ENCODE data around the gene ASTN2.

The ASTN2 gene

GRCh38 chr9:116493183-116493860 is 921.5 kb downstream of the ASTN2 start:
- Histone ChIP-seq H3K9ac (ENCODE audit: low read length) (no peak overlapping the region), H3K4me3 (ENCODE audit: low read depth in 1 of 2, low read length in 2 of 2) (no peak overlapping the region), H3K27me3 (ENCODE audit: control insufficient read depth in 1 of 2, insufficient read depth in 2 of 2, low read length in 2 of 2) (no peaks in the 10 kb centered on the region), H3K27ac (ENCODE audit: low read depth, low read length) (no peak overlapping the region), H3K9me3 (ENCODE audit: low read length) (no peaks in the 10 kb centered on the region), H3K4me1 (ENCODE audit: insufficient read depth, low read length) (no peaks in the 10 kb centered on the region), H3K36me3 (ENCODE audit: insufficient read depth, low read length) (no peaks in the 10 kb centered on the region)

GRCh38 chr9:116491659-116492058 is 923.2 kb downstream of the ASTN2 start:
- no peaks in the 10 kb centered on the region for H3K27me3 ChIP-seq (ENCODE audit: control insufficient read depth in 1 of 2, insufficient read depth in 2 of 2, low read length in 2 of 2)
- H3K9me3 ChIP-seq (ENCODE audit: low read length), result no peaks in the 10 kb centered on the region
- H3K27ac ChIP-seq (ENCODE audit: low read depth, low read length), result no peak overlapping the region
- H3K4me3 ChIP-seq (ENCODE audit: low read depth in 1 of 2, low read length in 2 of 2), result no peak overlapping the region
- H3K9ac ChIP-seq (ENCODE audit: low read length), result no peak overlapping the region
- H3K4me1 ChIP-seq (ENCODE audit: insufficient read depth, low read length), result no peaks in the 10 kb centered on the region
- no peaks in the 10 kb centered on the region for H3K36me3 ChIP-seq (ENCODE audit: insufficient read depth, low read length)

DNA sequence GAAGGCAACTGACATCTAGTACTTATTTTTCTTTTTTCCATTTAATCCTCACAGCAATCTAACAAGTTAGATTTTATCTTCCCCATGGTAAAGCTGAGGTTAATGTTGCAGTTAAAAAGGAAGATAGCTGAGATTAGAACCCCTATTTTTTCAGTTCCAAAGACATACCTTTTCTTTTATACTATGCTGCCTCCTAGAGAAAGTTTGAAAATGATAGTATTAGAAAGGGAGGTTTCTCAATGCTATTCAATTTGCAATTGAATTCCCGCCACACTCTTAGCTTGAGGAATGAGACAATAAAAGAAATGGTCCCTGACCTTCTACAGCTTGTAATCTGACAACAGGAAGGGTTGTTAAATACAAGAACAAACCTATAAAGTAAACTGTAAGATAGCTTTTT is 923.6 kb downstream of the ASTN2 start:
- Histone ChIP-seq H3K9me3 (ENCODE audit: low read length) (no peaks in the 10 kb centered on the region), H3K4me3 (ENCODE audit: low read depth in 1 of 2, low read length in 2 of 2) (no peak overlapping the region), H3K27me3 (ENCODE audit: control insufficient read depth in 1 of 2, insufficient read depth in 2 of 2, low read length in 2 of 2) (no peaks in the 10 kb centered on the region), H3K36me3 (ENCODE audit: insufficient read depth, low read length) (no peaks in the 10 kb centered on the region), H3K4me1 (ENCODE audit: insufficient read depth, low read length) (no peaks in the 10 kb centered on the region), H3K27ac (ENCODE audit: low read depth, low read length) (no peak overlapping the region), H3K9ac (ENCODE audit: low read length) (no peak overlapping the region)

GRCh38 chr9:116490321-116490720 is 924.5 kb downstream of the ASTN2 start:
- Histone ChIP-seq H3K36me3 (ENCODE audit: insufficient read depth, low read length) (peaks cover 4% of the 10 kb centered on the region), H3K4me3 (ENCODE audit: low read depth in 1 of 2, low read length in 2 of 2) (no peak overlapping the region), H3K9me3 (ENCODE audit: low read length) (no peaks in the 10 kb centered on the region), H3K27me3 (ENCODE audit: control insufficient read depth in 1 of 2, insufficient read depth in 2 of 2, low read length in 2 of 2) (no peaks in the 10 kb centered on the region), H3K9ac (ENCODE audit: low read length) (no peak overlapping the region), H3K27ac (ENCODE audit: low read depth, low read length) (no peak overlapping the region), H3K4me1 (ENCODE audit: insufficient read depth, low read length) (no peaks in the 10 kb centered on the region)

DNA sequence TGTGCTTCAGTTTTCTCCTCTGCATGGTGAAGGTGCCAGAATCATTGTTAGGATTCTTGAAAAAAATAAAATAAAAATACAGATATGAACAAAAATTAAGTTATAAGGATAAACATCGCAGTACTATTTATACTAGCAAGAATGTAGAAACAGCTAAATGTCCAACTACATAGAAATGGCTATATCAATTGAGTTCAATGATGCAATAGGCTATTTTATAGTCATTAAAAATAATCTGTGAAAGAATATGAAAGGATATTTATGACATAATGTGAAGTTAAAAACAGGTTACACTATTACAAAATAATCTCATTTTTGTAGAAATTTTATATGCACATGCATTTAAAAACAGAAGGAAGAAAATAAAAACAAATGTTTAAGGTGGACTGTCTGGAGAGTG is 926.5 kb downstream of the ASTN2 start:
- Histone ChIP-seq H3K9me3 (ENCODE audit: low read length) (no peaks in the 10 kb centered on the region), H3K4me1 (ENCODE audit: insufficient read depth, low read length) (no peaks in the 10 kb centered on the region), H3K27ac (ENCODE audit: low read depth, low read length) (no peak overlapping the region), H3K27me3 (ENCODE audit: control insufficient read depth in 1 of 2, insufficient read depth in 2 of 2, low read length in 2 of 2) (no peaks in the 10 kb centered on the region), H3K9ac (ENCODE audit: low read length) (no peak overlapping the region), H3K4me3 (ENCODE audit: low read depth in 1 of 2, low read length in 2 of 2) (no peak overlapping the region), H3K36me3 (ENCODE audit: insufficient read depth, low read length) (peaks cover 4% of the 10 kb centered on the region)

GRCh38 chr9:116484492-116485061 is 930.3 kb downstream of the ASTN2 start:
- peaks cover 4% of the 10 kb centered on the region for H3K36me3 ChIP-seq (ENCODE audit: insufficient read depth, low read length)
- H3K27ac ChIP-seq (ENCODE audit: low read depth, low read length), result no peak overlapping the region
- H3K4me3 ChIP-seq (ENCODE audit: low read depth in 1 of 2, low read length in 2 of 2), result no peak overlapping the region
- H3K9me3 ChIP-seq (ENCODE audit: low read length), result no peaks in the 10 kb centered on the region
- H3K4me1 ChIP-seq (ENCODE audit: insufficient read depth, low read length), result no peaks in the 10 kb centered on the region
- H3K9ac ChIP-seq (ENCODE audit: low read length), result no peak overlapping the region
- no peaks in the 10 kb centered on the region for H3K27me3 ChIP-seq (ENCODE audit: control insufficient read depth in 1 of 2, insufficient read depth in 2 of 2, low read length in 2 of 2)

DNA sequence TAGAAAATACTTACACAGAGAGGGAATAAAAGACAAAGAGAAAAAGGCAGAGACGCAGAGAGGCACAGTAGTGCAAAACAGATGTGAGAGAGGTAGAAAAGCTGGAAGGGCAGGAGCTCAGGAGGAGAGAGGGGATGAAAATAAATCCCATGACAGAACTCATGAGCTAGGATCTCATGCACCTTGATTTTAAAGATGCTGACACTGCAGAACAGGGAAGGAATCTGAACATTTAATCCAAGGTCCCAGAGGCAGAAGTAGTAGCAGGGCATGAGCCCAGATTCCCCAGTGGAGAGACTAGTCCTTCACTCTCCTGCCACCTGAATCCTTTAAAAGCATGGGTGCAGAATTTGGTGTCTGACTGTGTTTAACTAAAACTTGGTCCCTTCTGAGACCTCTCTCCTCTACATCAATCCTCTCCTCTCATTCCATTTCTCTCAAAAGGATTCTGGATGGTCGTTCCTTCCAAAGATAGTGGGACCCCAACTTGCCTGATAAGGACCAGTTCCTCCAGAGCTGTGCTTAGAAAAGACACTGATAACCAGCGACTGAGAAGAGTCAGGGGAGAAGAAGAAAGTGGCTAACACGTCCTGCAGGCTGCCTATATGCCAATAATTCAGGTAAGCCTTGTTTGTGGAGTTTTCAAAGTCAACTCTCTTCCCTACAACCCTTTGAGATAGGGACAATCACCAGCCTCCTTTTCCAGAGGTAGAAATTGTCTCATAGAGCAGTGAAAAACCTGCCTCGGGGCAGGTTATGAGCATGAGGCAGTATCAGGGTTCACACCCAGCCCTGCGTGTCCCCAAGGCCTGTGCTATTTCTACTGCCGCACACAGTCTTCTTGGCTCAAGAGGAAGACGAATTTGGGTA is 931.0 kb downstream of the ASTN2 start:
- Histone ChIP-seq H3K27ac (ENCODE audit: low read depth, low read length) (no peak overlapping the region), H3K4me1 (ENCODE audit: insufficient read depth, low read length) (no peaks in the 10 kb centered on the region), H3K9me3 (ENCODE audit: low read length) (no peaks in the 10 kb centered on the region), H3K4me3 (ENCODE audit: low read depth in 1 of 2, low read length in 2 of 2) (no peak overlapping the region), H3K9ac (ENCODE audit: low read length) (no peak overlapping the region), H3K27me3 (ENCODE audit: control insufficient read depth in 1 of 2, insufficient read depth in 2 of 2, low read length in 2 of 2) (no peaks in the 10 kb centered on the region), H3K36me3 (ENCODE audit: insufficient read depth, low read length) (peaks cover 4% of the 10 kb centered on the region)

DNA sequence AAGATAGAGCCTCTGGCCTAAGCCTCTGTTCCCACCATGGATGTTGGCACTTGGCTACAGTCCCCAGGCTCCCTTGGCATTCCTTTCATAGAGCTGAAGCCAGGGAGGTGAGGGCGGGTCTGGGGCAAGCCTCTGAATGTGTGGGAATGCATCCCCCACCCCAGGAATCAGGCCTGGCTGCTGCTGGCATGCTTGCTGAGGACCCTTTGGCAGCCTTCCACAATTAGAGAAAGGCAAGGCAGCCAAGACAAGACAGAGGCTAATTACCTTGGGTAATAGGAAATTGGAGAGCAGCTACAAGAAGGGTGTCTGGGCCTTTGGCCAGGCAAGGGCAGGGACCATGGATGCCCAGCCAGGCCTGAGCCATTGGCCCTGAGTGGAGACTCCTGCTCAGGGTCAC is 932.1 kb downstream of the ASTN2 start:
- Histone ChIP-seq H3K9me3 (ENCODE audit: low read length) (no peaks in the 10 kb centered on the region), H3K27ac (ENCODE audit: low read depth, low read length) (no peak overlapping the region), H3K4me1 (ENCODE audit: insufficient read depth, low read length) (no peaks in the 10 kb centered on the region), H3K9ac (ENCODE audit: low read length) (no peak overlapping the region), H3K27me3 (ENCODE audit: control insufficient read depth in 1 of 2, insufficient read depth in 2 of 2, low read length in 2 of 2) (no peaks in the 10 kb centered on the region), H3K4me3 (ENCODE audit: low read depth in 1 of 2, low read length in 2 of 2) (no peak overlapping the region), H3K36me3 (ENCODE audit: insufficient read depth, low read length) (peaks cover 4% of the 10 kb centered on the region)

GRCh38 chr9:116480700-116481099 is 934.2 kb downstream of the ASTN2 start:
- no peak overlapping the region for H3K4me3 ChIP-seq (ENCODE audit: low read depth in 1 of 2, low read length in 2 of 2)
- H3K27me3 ChIP-seq (ENCODE audit: control insufficient read depth in 1 of 2, insufficient read depth in 2 of 2, low read length in 2 of 2), result no peaks in the 10 kb centered on the region
- H3K36me3 ChIP-seq (ENCODE audit: insufficient read depth, low read length), result peaks cover 1% of the 10 kb centered on the region
- H3K9me3 ChIP-seq (ENCODE audit: low read length), result no peaks in the 10 kb centered on the region
- no peak overlapping the region for H3K9ac ChIP-seq (ENCODE audit: low read length)
- peaks cover 6% of the 10 kb centered on the region for H3K4me1 ChIP-seq (ENCODE audit: insufficient read depth, low read length)
- no peak overlapping the region for H3K27ac ChIP-seq (ENCODE audit: low read depth, low read length)

- no peaks in the 10 kb centered on the region for H3K9me3 ChIP-seq (ENCODE audit: low read length)
- H3K27me3 ChIP-seq (ENCODE audit: control insufficient read depth in 1 of 2, insufficient read depth in 2 of 2, low read length in 2 of 2), result no peaks in the 10 kb centered on the region
- H3K4me1 ChIP-seq (ENCODE audit: insufficient read depth, low read length), result peaks cover 6% of the 10 kb centered on the region
- H3K36me3 ChIP-seq (ENCODE audit: insufficient read depth, low read length), result no peaks in the 10 kb centered on the region
- no peak overlapping the region for H3K9ac ChIP-seq (ENCODE audit: low read length)
- H3K4me3 ChIP-seq (ENCODE audit: low read depth in 1 of 2, low read length in 2 of 2), result no peak overlapping the region
- no peak overlapping the region for H3K27ac ChIP-seq (ENCODE audit: low read depth, low read length)
Measured at GRCh38 chr9:116479967-116480366, 934.9 kb downstream of the ASTN2 start.

- peaks cover 6% of the 10 kb centered on the region for H3K4me1 ChIP-seq (ENCODE audit: insufficient read depth, low read length)
- no peaks in the 10 kb centered on the region for H3K36me3 ChIP-seq (ENCODE audit: insufficient read depth, low read length)
- no peak overlapping the region for H3K4me3 ChIP-seq (ENCODE audit: low read depth in 1 of 2, low read length in 2 of 2)
- no peak overlapping the region for H3K27ac ChIP-seq (ENCODE audit: low read depth, low read length)
- no peaks in the 10 kb centered on the region for H3K9me3 ChIP-seq (ENCODE audit: low read length)
- no peak overlapping the region for H3K9ac ChIP-seq (ENCODE audit: low read length)
- no peaks in the 10 kb centered on the region for H3K27me3 ChIP-seq (ENCODE audit: control insufficient read depth in 1 of 2, insufficient read depth in 2 of 2, low read length in 2 of 2)
Measured at GRCh38 chr9:116479056-116479544, 935.8 kb downstream of the ASTN2 start.

Measured in muscle layer of colon (tissue), 2 donors.